IPS-15b (cell line): ENCODE results near the gene SOD1.
"Not testable (repeated sequence)": the region's sequence is repeated elsewhere in the genome, so short reads cannot be mapped to it uniquely, and the experiment has no call there.

Experiments used
- H3K27me3 ChIP-seq: one replicate; pipeline ENCODE4 v1.6.1; 2013; ENCODE audit warnings: low read length; ENCODE audit not compliant: control insufficient read depth, insufficient read depth
- H3K36me3 ChIP-seq: one replicate; pipeline ENCODE4 v1.6.1; 2013; ENCODE audit warnings: low read length; ENCODE audit not compliant: control insufficient read depth, insufficient read depth
- H3K4me1 ChIP-seq: one replicate; pipeline ENCODE4 v1.6.1; 2013; ENCODE audit warnings: mild to moderate bottlenecking, low read length; ENCODE audit not compliant: control insufficient read depth, insufficient read depth
- H3K4me3 ChIP-seq: one replicate; pipeline ENCODE4 v1.5.1; 2013; ENCODE audit warnings: low read depth, low read length
- H3K9ac ChIP-seq: one replicate; pipeline ENCODE4 v1.6.1; 2013; ENCODE audit warnings: low read depth, mild to moderate bottlenecking, low read length
- H3K9me3 ChIP-seq: one replicate; pipeline ENCODE4 v1.6.1; 2013; ENCODE audit warnings: mild to moderate bottlenecking, low read length; ENCODE audit not compliant: control insufficient read depth, insufficient read depth

Gene SOD1

GRCh38 chr21:31659286-31659535 lies 282 bp upstream of the SOD1 start:
- Histone ChIP-seq H3K4me1 (no peaks in the 10 kb centered on the region), H3K36me3 (no peaks in the 10 kb centered on the region), H3K9ac (no peak overlapping the region), H3K4me3 (peak overlapping the region; percentile 33), H3K27me3 (no peaks in the 10 kb centered on the region), H3K9me3 (no peaks in the 10 kb centered on the region)

GRCh38 chr21:31660259-31660565 lies 719 bp downstream of the SOD1 start:
- H3K9me3 ChIP-seq: no peaks in the 10 kb centered on the region
- no peaks in the 10 kb centered on the region for H3K4me1 ChIP-seq
- H3K4me3 ChIP-seq: peak overlapping the region; percentile 81
- H3K9ac ChIP-seq: peak overlapping the region; percentile 19
- H3K27me3 ChIP-seq: no peaks in the 10 kb centered on the region
- H3K36me3 ChIP-seq: no peaks in the 10 kb centered on the region

DNA sequence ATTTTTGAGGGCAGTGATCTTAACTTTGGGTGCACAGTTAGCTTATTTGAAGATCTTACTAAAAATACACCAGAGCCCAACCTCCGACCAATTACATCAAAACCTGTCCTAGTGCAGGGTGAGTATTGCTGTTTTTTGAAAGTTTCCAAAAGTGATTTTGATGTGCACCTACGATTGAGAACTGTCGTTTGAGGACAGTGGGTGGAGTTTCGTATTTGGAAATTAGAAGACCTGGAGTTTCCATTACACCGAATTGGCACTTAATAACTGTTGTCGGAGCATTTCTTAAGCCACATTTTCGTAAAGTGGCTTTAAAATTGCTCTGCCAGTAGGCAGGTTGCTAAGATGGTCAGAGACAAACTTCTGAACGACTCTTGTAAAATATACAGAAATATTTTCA lies 1.1 kb downstream of the SOD1 start:
- Histone ChIP-seq H3K36me3 (no peaks in the 10 kb centered on the region), H3K9me3 (no peaks in the 10 kb centered on the region), H3K9ac (peak overlapping the region; percentile 19), H3K27me3 (no peaks in the 10 kb centered on the region), H3K4me3 (peak overlapping the region; percentile 81), H3K4me1 (no peaks in the 10 kb centered on the region)

DNA sequence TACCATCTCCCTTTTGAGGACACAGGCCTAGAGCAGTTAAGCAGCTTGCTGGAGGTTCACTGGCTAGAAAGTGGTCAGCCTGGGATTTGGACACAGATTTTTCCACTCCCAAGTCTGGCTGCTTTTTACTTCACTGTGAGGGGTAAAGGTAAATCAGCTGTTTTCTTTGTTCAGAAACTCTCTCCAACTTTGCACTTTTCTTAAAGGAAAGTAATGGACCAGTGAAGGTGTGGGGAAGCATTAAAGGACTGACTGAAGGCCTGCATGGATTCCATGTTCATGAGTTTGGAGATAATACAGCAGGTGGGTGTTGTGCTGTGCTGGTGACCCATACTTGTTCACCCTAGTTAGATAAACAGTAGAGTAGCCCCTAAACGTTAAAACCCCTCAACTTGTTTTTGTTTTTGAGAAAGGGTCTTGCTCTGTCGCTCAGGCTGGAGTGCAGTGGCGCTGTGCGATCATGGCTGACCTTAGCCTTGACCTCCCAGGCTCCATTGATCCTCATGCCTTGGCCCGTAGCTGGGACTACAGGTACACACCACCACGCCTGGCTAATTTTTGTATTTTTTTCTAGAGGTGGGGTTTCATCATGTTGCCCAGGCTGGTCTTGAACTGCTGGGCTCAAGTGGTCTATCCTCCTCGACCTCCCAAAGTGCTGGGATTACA lies 4.2 kb downstream of the SOD1 start:
- H3K4me1 ChIP-seq: no peaks in the 10 kb centered on the region
- no peaks in the 10 kb centered on the region for H3K27me3 ChIP-seq
- no peak overlapping the region for H3K4me3 ChIP-seq
- no peaks in the 10 kb centered on the region for H3K36me3 ChIP-seq
- H3K9me3 ChIP-seq: no peaks in the 10 kb centered on the region
- no peak overlapping the region for H3K9ac ChIP-seq

DNA sequence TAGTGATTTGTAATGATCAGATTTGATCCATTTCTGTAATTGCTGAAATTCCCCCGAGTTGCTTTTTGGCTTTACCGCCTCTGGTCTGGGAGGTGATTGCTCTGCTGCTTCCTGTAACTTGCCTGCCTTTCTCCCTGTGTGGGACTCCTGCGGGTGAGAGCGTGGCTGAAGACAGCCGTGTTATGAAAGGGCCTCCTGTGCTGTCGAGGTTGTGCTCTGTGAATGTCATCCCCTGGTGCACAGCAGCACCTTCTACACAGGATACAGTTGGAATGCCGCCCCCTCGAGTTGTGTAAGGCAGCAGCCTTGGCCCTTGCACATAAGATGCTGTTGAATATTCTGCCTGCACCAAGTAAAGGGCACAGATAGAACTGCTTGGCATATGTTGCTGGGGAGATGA lies 5.9 kb downstream of the SOD1 start:
- no peak overlapping the region for H3K9ac ChIP-seq
- peaks cover 2% of the 10 kb centered on the region for H3K4me1 ChIP-seq
- H3K4me3 ChIP-seq: no peak overlapping the region
- no peaks in the 10 kb centered on the region for H3K27me3 ChIP-seq
- H3K36me3 ChIP-seq: no peaks in the 10 kb centered on the region
- H3K9me3 ChIP-seq: no peaks in the 10 kb centered on the region

- H3K27me3 ChIP-seq, H3K4me1 ChIP-seq, H3K4me3 ChIP-seq, H3K9ac ChIP-seq, H3K9me3 ChIP-seq, H3K36me3 ChIP-seq: not testable (repeated sequence)
Measured at GRCh38 chr21:31665869-31666268, 6.4 kb downstream of the SOD1 start.

GRCh38 chr21:31666445-31667010 lies 7.0 kb downstream of the SOD1 start:
- Histone ChIP-seq H3K36me3 (no peaks in the 10 kb centered on the region), H3K4me3 (no peak overlapping the region), H3K4me1 (peaks cover 7% of the 10 kb centered on the region)

GRCh38 chr21:31667132-31667531 lies 7.6 kb downstream of the SOD1 start:
- peaks cover 7% of the 10 kb centered on the region for H3K4me1 ChIP-seq
- no peaks in the 10 kb centered on the region for H3K9me3 ChIP-seq
- H3K36me3 ChIP-seq: no peaks in the 10 kb centered on the region

More at GRCh38 chr21:31666445-31667010, 7.0 kb downstream of the SOD1 start:
- Histone ChIP-seq H3K9me3 (no peaks in the 10 kb centered on the region), H3K9ac (no peak overlapping the region), H3K27me3 (no peaks in the 10 kb centered on the region)

GRCh38 chr21:31667639-31668038 lies 8.1 kb downstream of the SOD1 start:
- H3K9me3 ChIP-seq: no peaks in the 10 kb centered on the region
- H3K4me1 ChIP-seq: peaks cover 7% of the 10 kb centered on the region
- H3K36me3 ChIP-seq: no peaks in the 10 kb centered on the region
- H3K9ac ChIP-seq: no peak overlapping the region
- H3K27me3 ChIP-seq: no peaks in the 10 kb centered on the region
- H3K4me3 ChIP-seq: no peak overlapping the region

More at GRCh38 chr21:31667132-31667531, 7.6 kb downstream of the SOD1 start:
- Histone ChIP-seq H3K4me3 (no peak overlapping the region), H3K27me3 (no peaks in the 10 kb centered on the region), H3K9ac (no peak overlapping the region)

DNA sequence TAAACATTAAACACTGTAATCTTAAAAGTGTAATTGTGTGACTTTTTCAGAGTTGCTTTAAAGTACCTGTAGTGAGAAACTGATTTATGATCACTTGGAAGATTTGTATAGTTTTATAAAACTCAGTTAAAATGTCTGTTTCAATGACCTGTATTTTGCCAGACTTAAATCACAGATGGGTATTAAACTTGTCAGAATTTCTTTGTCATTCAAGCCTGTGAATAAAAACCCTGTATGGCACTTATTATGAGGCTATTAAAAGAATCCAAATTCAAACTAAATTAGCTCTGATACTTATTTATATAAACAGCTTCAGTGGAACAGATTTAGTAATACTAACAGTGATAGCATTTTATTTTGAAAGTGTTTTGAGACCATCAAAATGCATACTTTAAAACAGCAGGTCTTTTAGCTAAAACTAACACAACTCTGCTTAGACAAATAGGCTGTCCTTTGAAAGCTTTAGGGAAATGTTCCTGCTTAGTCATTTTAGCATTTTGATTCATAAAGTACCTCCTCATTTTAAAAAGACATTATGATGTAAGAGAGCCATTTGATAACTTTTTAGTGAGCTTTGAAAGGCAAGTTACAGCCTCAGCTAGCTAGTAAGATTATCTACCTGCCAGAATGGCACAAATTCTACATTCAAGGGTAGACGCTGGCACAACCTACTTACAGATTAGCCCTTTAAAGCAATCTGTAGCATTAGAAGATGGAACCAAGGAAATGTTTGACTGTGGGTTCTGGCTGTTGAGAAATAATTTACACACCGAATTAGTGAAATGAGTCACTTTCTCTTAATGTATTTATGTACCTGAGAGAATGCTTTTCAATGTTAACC lies 9.4 kb downstream of the SOD1 start:
- Histone ChIP-seq H3K9ac (no peak overlapping the region), H3K9me3 (no peaks in the 10 kb centered on the region), H3K36me3 (no peaks in the 10 kb centered on the region)

DNA sequence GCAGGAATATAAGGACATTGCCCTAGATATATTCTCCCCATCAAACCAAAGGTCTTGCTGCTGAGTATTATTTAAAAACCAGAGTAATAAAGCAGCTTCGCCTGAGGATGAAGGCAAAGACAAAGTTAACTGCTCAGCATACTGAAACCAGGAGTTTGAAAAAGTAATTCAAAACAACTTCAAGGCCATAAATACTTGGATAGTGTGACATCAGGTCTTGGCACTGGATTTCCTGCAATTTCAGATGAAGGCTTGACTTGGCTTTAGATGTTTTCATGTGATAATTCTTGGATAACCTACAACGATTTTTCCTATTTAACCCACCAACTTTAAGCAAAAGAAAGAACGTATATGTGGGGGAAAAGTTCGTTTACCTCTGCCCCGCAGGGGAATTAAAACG lies 10.6 kb downstream of the SOD1 start:
- Histone ChIP-seq H3K4me3 (no peak overlapping the region), H3K36me3 (no peaks in the 10 kb centered on the region), H3K9ac (no peak overlapping the region), H3K27me3 (no peaks in the 10 kb centered on the region), H3K9me3 (no peaks in the 10 kb centered on the region), H3K4me1 (peaks cover 7% of the 10 kb centered on the region)

More for the DNA sequence above, 9.4 kb downstream of the SOD1 start:
- H3K27me3 ChIP-seq: no peaks in the 10 kb centered on the region
- peaks cover 7% of the 10 kb centered on the region for H3K4me1 ChIP-seq
- H3K4me3 ChIP-seq: no peak overlapping the region

DNA sequence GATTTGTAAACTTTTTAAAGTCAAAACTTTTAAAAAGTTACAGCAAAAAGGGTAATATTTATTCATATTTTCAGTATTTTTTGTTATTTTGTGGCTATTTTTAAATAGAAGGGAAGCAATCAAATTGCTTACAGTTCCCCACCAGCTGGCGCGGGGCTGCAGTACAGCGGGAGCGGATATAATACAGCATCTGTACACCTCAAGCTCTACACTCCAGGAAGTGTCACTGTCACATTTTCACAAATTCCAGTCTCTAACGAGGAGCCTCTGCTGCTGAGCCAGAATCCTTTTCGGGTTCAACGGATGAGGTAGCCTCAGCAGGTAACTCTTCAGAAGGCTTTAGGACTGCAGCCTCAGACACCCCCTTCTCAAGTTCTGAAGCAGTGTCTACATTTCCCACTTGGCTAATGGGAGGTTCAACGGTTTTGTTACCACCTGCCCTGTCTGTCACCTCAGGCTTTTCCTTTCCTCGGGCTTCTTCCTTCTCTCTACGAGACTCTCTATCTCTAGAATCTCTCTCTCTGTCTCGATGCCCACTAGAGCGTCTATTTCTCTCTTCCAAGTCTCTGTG lies 11.7 kb downstream of the SOD1 start:
- H3K27me3 ChIP-seq: no peaks in the 10 kb centered on the region
- no peaks in the 10 kb centered on the region for H3K9me3 ChIP-seq
- H3K36me3 ChIP-seq: no peaks in the 10 kb centered on the region
- peaks cover 7% of the 10 kb centered on the region for H3K4me1 ChIP-seq
- H3K9ac ChIP-seq: no peak overlapping the region
- no peak overlapping the region for H3K4me3 ChIP-seq
